Endodermal cell (in vitro differentiated cells): ENCODE results near the gene HNRNPA3. TPM values are rescaled to one million over a fixed set of nuclear protein-coding genes. Genes with fewer than 3 reads are reported as not detected.

Source experiments
- DNase-seq: peaks from one replicate; pipeline ENCODE4 v3.0.0-alpha.2; 2017
- H3K27ac ChIP-seq: 2 replicates; pipeline ENCODE4 v1.5.1; 2013; ENCODE audit warnings: mild to moderate bottlenecking, low read depth, low read length, moderate library complexity
- H3K27me3 ChIP-seq: 2 replicates; pipeline ENCODE4 v1.6.1; 2013; ENCODE audit warnings: mild to moderate bottlenecking, low read length, moderate library complexity; ENCODE audit not compliant: insufficient read depth, control insufficient read depth, poor library complexity, severe bottlenecking
- H3K36me3 ChIP-seq: 2 replicates; pipeline ENCODE4 v1.7.0; 2013; ENCODE audit warnings: mild to moderate bottlenecking, low read length, moderate library complexity; ENCODE audit not compliant: control insufficient read depth, insufficient read depth
- H3K4me1 ChIP-seq: one replicate; pipeline ENCODE4 v1.7.0; 2013; ENCODE audit warnings: low read length; ENCODE audit not compliant: control insufficient read depth, insufficient read depth
- H3K4me3 ChIP-seq: 2 replicates; pipeline ENCODE4 v1.5.1; 2013; ENCODE audit warnings: mild to moderate bottlenecking, low read length, moderate library complexity
- H3K9ac ChIP-seq: 2 replicates; pipeline ENCODE4 v1.6.1; 2013; ENCODE audit warnings: mild to moderate bottlenecking, low read length, moderate library complexity; ENCODE audit not compliant: poor library complexity, severe bottlenecking; ENCODE audit errors: extremely low read depth
- H3K9me3 ChIP-seq: 2 replicates; pipeline ENCODE4 v1.6.1; 2013; ENCODE audit warnings: mild to moderate bottlenecking, low read length, moderate library complexity; ENCODE audit not compliant: control insufficient read depth
- H3K27ac Mint-ChIP-seq: 2 replicates; pipeline ENCODE4 v1.8.0; 2020; ENCODE audit warnings: mixed read lengths
- H3K27me3 Mint-ChIP-seq: 2 replicates; pipeline ENCODE4 v1.8.0; 2021; ENCODE audit warnings: mild to moderate bottlenecking, mixed read lengths; ENCODE audit not compliant: insufficient read depth
- H3K36me3 Mint-ChIP-seq: 2 replicates; pipeline ENCODE4 v1.8.0; 2020; ENCODE audit warnings: low read depth, mixed read lengths
- H3K4me1 Mint-ChIP-seq: 2 replicates; pipeline ENCODE4 v1.8.0; 2020; ENCODE audit warnings: mixed read lengths
- H3K4me3 Mint-ChIP-seq: 2 replicates; pipeline ENCODE4 v1.8.0; 2020; ENCODE audit warnings: mild to moderate bottlenecking, moderate library complexity, mixed read lengths
- H3K9me3 Mint-ChIP-seq: 2 replicates; pipeline ENCODE4 v1.8.0; 2020; ENCODE audit warnings: mild to moderate bottlenecking, mixed read lengths
- CTCF ChIP-seq: fragments of 200-600 bp; sonication (generic); conservative IDR thresholded peaks from 2 replicates; pipeline ENCODE4 v1.5.0; 2021; ENCODE audit warnings: antibody characterized with exemption, mild to moderate bottlenecking
- WGBS, 2 experiments: methylation state at CpG; one replicate each; pipeline versions ENCODE4 v1.1.5 to v1.1.7; 2013; ENCODE audit warnings: missing lambda C conversion rate in 2 of 2, mixed read lengths in 1 of 2; ENCODE audit not compliant: insufficient coverage in 1 of 2, insufficient read length in 1 of 2; 5-methylcytosine and 5-hydroxymethylcytosine counted together
- total RNA-seq, 2 donors: library from RNA; stranded (reverse); fragmentation: NEBNext Ultra II Directional in 1 of 2; extraction: Animal tissue kit (Norgen Biotek cat#: 25700) in 1 of 2; gene quantifications; 2 replicates in 1 of 2; 3 replicates in 1 of 2; pipeline ENCODE4 v1.2.1, GENCODE V29; 2021

The HNRNPA3 gene
- total RNA-seq, 2 donors from 2014 or later: 323 to 413 TPM

DNA sequence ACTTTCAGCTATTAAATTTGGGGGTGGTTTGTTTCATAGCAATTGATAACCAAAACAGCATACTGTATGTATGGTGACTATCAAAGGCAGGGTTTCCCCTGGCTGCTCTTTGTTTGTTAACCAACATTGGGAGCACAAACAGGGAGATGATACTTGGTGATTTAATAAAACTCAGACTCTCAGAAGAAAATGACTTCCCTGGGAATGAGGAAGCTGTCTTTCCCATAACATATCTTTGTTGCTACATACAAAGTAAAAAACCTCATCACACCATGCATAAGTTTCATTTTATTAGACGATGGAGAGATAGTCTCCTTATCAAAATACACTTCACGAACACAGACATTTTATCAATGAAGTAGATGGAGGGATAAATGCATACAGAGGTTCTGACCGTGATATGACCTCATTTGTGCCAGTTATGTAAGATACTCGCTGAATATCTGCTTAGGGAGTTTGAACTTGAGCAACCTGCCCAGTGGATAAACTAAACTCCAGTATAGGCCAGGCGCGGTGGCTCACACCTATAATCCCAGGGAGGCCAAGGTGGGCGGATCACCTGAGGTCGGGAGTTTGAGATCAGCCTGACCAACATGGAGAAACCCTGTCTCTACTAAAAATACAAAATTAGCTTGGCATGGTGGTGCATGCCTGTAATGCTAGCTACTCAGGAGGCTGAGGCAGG lies 55.7 kb downstream of the HNRNPA3 start:
- Mint-ChIP-seq H3K9me3 (no peaks in the 10 kb centered on the region), H3K27ac (no peak overlapping the region)
- TF ChIP-seq CTCF: no peak

GRCh38 chr2:177268901-177269300 lies 56.3 kb downstream of the HNRNPA3 start:
- no peak overlapping the region for H3K4me3 Mint-ChIP-seq
- H3K36me3 Mint-ChIP-seq: no peaks in the 10 kb centered on the region

More for the DNA sequence above, 55.7 kb downstream of the HNRNPA3 start:
- H3K9ac ChIP-seq: no peak overlapping the region
- no peaks in the 10 kb centered on the region for H3K36me3 ChIP-seq
- 92 to 96% methylated on average over 7 to 8 of the region's 8 CpGs for WGBS, 2 experiments
- Mint-ChIP-seq H3K4me1 (peaks cover 23% of the 10 kb centered on the region), H3K4me3 (no peak overlapping the region), H3K27me3 (no peaks in the 10 kb centered on the region), H3K36me3 (no peaks in the 10 kb centered on the region)
- no peak for DNase-seq
- H3K4me3 ChIP-seq: no peak overlapping the region
- H3K4me1 ChIP-seq: peaks cover 5% of the 10 kb centered on the region
- H3K9me3 ChIP-seq: no peaks in the 10 kb centered on the region
- H3K27ac ChIP-seq: no peak overlapping the region
- H3K27me3 ChIP-seq: no peaks in the 10 kb centered on the region

GRCh38 chr2:177270531-177270930 lies 57.9 kb downstream of the HNRNPA3 start:
- peaks cover 5% of the 10 kb centered on the region for H3K4me1 ChIP-seq
- no peak overlapping the region for H3K27ac ChIP-seq
- H3K9me3 Mint-ChIP-seq: no peaks in the 10 kb centered on the region
- no peak overlapping the region for H3K27ac Mint-ChIP-seq
- WGBS, 2 experiments: 95% methylated on average over 2 to 4 of the region's 4 CpGs
- no peak for DNase-seq
- TF ChIP-seq CTCF: no peak
- H3K36me3 ChIP-seq: no peaks in the 10 kb centered on the region
- no peak overlapping the region for H3K4me3 Mint-ChIP-seq
- H3K9me3 ChIP-seq: no peaks in the 10 kb centered on the region
- no peaks in the 10 kb centered on the region for H3K27me3 Mint-ChIP-seq
- no peak overlapping the region for H3K4me3 ChIP-seq
- H3K27me3 ChIP-seq: no peaks in the 10 kb centered on the region
- peaks cover 34% of the 10 kb centered on the region for H3K4me1 Mint-ChIP-seq
- H3K9ac ChIP-seq: no peak overlapping the region
- H3K36me3 Mint-ChIP-seq: no peaks in the 10 kb centered on the region

More at GRCh38 chr2:177268901-177269300, 56.3 kb downstream of the HNRNPA3 start:
- no peak overlapping the region for H3K27ac ChIP-seq
- H3K4me1 Mint-ChIP-seq: peaks cover 29% of the 10 kb centered on the region
- 97 to 100% methylated on average over 1 to 7 of the region's 7 CpGs for WGBS, 2 experiments
- H3K9ac ChIP-seq: no peak overlapping the region
- H3K27me3 Mint-ChIP-seq: no peaks in the 10 kb centered on the region
- no peaks in the 10 kb centered on the region for H3K9me3 Mint-ChIP-seq
- no peaks in the 10 kb centered on the region for H3K27me3 ChIP-seq
- no peaks in the 10 kb centered on the region for H3K9me3 ChIP-seq
- no peak overlapping the region for H3K4me3 ChIP-seq
- H3K4me1 ChIP-seq: peaks cover 5% of the 10 kb centered on the region
- no peak for DNase-seq
- TF ChIP-seq CTCF: no peak
- H3K36me3 ChIP-seq: no peaks in the 10 kb centered on the region
- no peak overlapping the region for H3K27ac Mint-ChIP-seq
